ENCODE data around the gene MED12L. TPM values are rescaled to one million over a fixed set of nuclear protein-coding genes. Genes with fewer than 3 reads are reported as not detected.

MED12L gene
- total RNA-seq, 1 experiment from 2014 or later, result 14.9 TPM

GRCh38 chr3:151052756-151053155 is 32.7 kb upstream of the MED12L start:
- no peak overlapping the region for H3K27ac ChIP-seq (ENCODE audit: insufficient read length, low read depth, low read length)
- no peak overlapping the region for H2BK15ac ChIP-seq (ENCODE audit: low read depth, low read length)
- no peak overlapping the region for H2AFZ ChIP-seq (ENCODE audit: low read length)
- H3K4me1 ChIP-seq (ENCODE audit: insufficient read depth, low read length), result no peaks in the 10 kb centered on the region; the same call in 1 of the 2 replicates
- H2BK5ac ChIP-seq (ENCODE audit: insufficient read length, low read length), result no peak overlapping the region
- no peaks in the 10 kb centered on the region for H4K20me1 ChIP-seq (ENCODE audit: control insufficient read depth, insufficient read depth, insufficient read length)
- no peak overlapping the region for H4K91ac ChIP-seq (ENCODE audit: insufficient read length, low read depth, low read length)
- H3K4me1 Mint-ChIP-seq, result no peaks in the 10 kb centered on the region
- WGBS (ENCODE audit: extremely low coverage, insufficient read length, low lambda C conversion rate), result no CpG with 5 or more reads among the region's 3 CpGs
- no peak overlapping the region for H2BK120ac ChIP-seq (ENCODE audit: low read depth, low read length, poor library complexity, severe bottlenecking)
- TF ChIP-seq CTCF (conservative IDR thresholded peaks at IDR 0.05), result no peak
- no peak overlapping the region for H3K4ac ChIP-seq (ENCODE audit: low read depth, low read length)
- no peaks in the 10 kb centered on the region for H3K9me3 ChIP-seq (ENCODE audit: control insufficient read depth, low read depth, low read length)
- H3K23ac ChIP-seq (ENCODE audit: insufficient read length, low read depth, low read length), result no peak overlapping the region
- H3K27ac Mint-ChIP-seq, result no peak overlapping the region
- H3K4me3 Mint-ChIP-seq, result no peak overlapping the region
- no peak overlapping the region for H2BK12ac ChIP-seq (ENCODE audit: insufficient read length, low read depth, low read length)
- no peak for DNase-seq
- H4K5ac ChIP-seq (ENCODE audit: insufficient read length, low read depth, low read length), result no peak overlapping the region
- no peak overlapping the region for H3K18ac ChIP-seq (ENCODE audit: insufficient read length, low read depth, low read length)
- no peak overlapping the region for H3K4me2 ChIP-seq (ENCODE audit: insufficient read depth, insufficient read length, low read length)
- no peak overlapping the region for H2AK5ac ChIP-seq (ENCODE audit: insufficient read length, low read length)
- no peaks in the 10 kb centered on the region; a peak in 1 of 7 replicates for H3K36me3 Mint-ChIP-seq (ENCODE audit: insufficient read depth in 1 of 3, low read depth in 3 of 3)
- no peaks in the 10 kb centered on the region for H3K27me3 Mint-ChIP-seq (ENCODE audit: low read depth)
- H3K56ac ChIP-seq (ENCODE audit: insufficient read length, low read depth, low read length), result no peak overlapping the region
- H3K27me3 ChIP-seq (ENCODE audit: insufficient read depth, low read length), result no peaks in the 10 kb centered on the region
- H3K9ac ChIP-seq (ENCODE audit: extremely low read depth, insufficient read length, low read length), result no peak overlapping the region
- H4K8ac ChIP-seq (replicated peaks; ENCODE audit: insufficient read length, low read depth, low read length), result no peak overlapping the region
- no peaks in the 10 kb centered on the region for H3K79me1 ChIP-seq (ENCODE audit: insufficient read depth, low read depth, low read length, poor library complexity, severe bottlenecking)
- H3T11ph ChIP-seq (ENCODE audit: low read length), result no peak overlapping the region
- no peaks in the 10 kb centered on the region for H3K79me2 ChIP-seq (ENCODE audit: insufficient read depth, low read length)
- no peaks in the 10 kb centered on the region for H3K23me2 ChIP-seq (ENCODE audit: insufficient read length, low read depth, low read length, poor library complexity, severe bottlenecking)
- no peak overlapping the region for H2BK20ac ChIP-seq (ENCODE audit: low read depth, low read length, poor library complexity, severe bottlenecking)
- no peaks in the 10 kb centered on the region for H3K9me3 Mint-ChIP-seq
- no peak overlapping the region for H3K14ac ChIP-seq (ENCODE audit: insufficient read depth, low read length)

Data from H9 (cell line).